GM19372 (cell line): Measurements from ENCODE around the gene TBXT.
A peak's percentile ranks its signal among the peaks of the same experiment; 100 is the strongest.
"Not testable (repeated sequence)": the region's sequence is repeated elsewhere in the genome, so short reads cannot be mapped to it uniquely, and the experiment has no call there.

Experiments
- ATAC-seq: cut with Tn5 transposase; IDR thresholded peaks from one replicate; pipeline ENCODE4 v1.9.1; 2021; ENCODE audit warnings: mild to moderate bottlenecking, low read depth, moderate library complexity; ENCODE audit not compliant: unreplicated experiment

The TBXT gene, protein sequence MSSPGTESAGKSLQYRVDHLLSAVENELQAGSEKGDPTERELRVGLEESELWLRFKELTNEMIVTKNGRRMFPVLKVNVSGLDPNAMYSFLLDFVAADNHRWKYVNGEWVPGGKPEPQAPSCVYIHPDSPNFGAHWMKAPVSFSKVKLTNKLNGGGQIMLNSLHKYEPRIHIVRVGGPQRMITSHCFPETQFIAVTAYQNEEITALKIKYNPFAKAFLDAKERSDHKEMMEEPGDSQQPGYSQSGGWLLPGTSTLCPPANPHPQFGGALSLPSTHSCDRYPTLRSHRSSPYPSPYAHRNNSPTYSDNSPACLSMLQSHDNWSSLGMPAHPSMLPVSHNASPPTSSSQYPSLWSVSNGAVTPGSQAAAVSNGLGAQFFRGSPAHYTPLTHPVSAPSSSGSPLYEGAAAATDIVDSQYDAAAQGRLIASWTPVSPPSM

DNA sequence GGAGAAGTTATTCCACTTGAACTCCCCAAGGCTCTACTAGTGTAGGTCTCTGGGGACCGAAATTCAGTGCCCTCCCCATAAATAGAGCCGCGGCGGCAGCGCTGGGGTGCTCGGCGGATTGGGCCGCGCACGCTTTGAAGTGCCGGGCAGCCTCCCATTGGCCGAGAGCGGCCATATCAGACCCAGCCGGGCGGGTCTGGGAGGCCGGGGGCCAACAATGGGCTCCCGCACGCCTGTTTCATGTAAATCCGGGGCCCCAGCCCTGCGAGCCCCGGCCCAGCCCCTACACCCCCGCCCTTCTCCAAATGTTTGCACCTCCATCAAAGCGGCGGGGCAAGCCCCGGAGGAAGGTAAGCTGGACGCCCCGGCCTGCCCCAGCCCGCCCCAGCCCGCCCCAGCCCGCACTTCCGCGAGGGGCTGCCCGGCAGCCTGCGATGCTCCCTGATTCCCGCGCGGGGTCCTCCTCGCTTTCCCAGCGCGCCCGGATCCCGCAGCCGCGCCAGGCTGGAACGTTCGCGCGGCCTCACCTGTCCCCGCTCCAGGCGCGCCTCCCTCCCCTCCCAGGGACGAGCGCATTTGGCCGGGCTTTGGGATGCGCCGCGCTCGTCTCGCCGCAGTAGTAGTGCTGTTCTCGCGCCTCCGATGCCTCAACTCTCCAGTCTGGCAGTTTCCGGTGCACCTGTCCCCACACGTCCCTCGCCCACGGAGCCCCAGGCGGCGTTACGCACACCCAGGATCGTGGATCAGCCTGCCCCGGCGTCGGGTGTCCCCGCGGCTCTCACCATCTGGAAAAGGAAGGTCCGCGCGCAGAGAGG lies at the start of gene TBXT:
TBXT (minus strand) TSS at position 51 of the 815 bp plus-strand sequence. CDS start 260 bp downstream, outside the sequence.
- ATAC-seq, result no peak

DNA sequence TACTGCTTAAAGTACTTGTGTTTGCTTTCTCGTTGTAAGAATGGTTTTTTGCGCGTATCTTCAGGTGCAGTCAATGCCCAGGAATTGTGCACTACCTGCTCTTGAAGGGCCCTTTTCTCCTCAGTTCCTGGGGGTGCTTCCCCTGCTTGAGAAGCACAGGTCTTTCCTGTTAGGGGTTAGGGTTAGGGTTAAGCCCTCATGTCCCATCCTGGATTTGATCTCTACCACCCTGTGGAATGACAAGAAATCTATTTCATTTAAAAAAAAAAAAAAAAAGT lies 39.6 kb upstream of the TBXT start:
- no peak for ATAC-seq

DNA sequence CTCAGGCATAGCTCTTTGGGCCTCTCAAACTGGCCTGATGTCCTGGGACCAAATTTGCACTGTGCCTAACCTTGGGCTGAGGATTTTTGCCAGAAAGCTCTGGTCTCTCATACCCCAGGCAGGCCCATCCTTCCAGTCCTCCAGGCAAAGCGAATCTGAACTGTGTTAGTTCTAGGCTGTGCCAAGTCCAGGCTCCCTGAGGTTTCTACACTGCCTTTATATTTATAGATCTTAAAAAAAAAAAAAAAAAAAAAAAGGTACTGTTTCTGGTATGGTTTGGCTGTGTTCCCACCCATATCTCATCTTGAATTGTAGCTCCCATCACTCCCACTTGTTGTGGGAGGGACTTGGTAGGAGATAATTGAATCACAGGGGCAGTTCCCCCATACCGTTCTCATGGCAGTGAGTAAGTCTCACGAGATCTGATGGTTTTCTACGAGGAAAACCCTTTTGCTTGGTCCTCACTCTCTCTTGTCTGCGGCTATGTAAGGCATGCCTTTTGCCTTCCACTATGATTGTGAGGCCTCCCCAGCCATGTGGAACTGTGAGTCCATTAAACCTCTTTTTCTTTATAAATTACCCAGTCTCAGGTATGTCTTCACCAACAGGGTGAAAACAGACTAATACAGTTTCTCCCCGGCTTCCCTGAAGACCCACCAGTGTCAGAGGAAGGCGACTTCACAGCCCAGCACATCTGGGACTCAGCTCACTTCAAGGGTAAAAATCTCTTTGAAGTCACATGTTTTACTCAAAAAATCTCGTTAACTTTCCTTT lies 39.0 kb upstream of the TBXT start:
- ATAC-seq, result no peak

GRCh38 chr6:166206066-166206465 lies 38.4 kb upstream of the TBXT start:
- no peak for ATAC-seq

GRCh38 chr6:166204852-166205650 lies 37.4 kb upstream of the TBXT start:
- ATAC-seq, result no peak

DNA sequence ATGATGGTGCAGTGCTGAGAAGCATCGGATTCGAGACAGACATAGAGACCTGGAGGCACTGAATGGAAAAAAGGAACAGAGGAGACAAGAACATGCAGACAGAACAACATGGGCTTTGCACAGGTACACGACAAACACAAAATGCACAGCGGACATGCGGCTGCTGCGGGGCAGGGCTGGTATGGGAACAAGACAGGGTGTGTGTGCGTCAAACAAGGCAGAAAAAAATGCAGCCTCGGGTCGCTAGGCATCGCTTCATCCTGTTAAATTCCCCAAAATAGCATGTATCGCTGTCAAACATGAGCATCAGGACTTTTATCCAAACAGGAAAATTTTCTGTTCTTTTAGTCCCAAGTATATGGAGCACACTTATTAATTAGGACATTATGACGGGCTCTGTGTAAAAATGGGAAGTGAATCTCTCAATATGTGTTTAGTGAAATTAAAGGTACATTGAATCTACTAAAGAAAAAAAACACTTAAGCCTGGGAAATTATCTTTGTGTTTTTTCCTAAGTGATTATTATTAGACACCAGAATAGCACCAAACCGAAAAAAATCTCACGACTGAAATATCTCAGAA lies 36.1 kb upstream of the TBXT start:
- no peak for ATAC-seq

- ATAC-seq, result no peak
Observed at GRCh38 chr6:166203003-166203640, 35.5 kb upstream of the TBXT start.

GRCh38 chr6:166202321-166202733 lies 34.7 kb upstream of the TBXT start:
- ATAC-seq, result peak; percentile 55

- ATAC-seq, result peak; percentile 24
Observed at GRCh38 chr6:166201878-166202277, 34.2 kb upstream of the TBXT start.

DNA sequence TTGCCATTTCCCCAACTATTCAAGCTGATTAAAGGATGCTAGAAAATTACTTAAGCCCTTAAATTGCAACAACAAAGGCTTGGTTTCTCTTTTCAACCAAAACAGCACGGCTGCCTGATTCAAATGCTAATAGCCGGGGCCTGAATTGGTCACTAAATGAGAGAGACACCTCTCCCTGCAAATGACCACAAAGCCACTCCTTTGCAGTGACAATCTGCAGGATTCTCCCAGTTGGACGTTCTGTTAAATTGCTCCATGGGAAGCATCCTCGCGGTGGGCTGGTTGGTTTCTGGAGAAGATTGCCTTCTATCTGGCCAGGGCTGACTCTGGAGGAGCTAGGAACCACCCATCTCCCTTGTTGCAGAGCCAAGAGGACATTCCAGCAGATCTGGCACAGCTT lies 29.7 kb upstream of the TBXT start:
- ATAC-seq, result no peak

- ATAC-seq, result no peak
Observed at GRCh38 chr6:166195860-166196238, 28.2 kb upstream of the TBXT start.

GRCh38 chr6:166194914-166195859 lies 27.5 kb upstream of the TBXT start:
- ATAC-seq, result no peak

GRCh38 chr6:166192557-166192956 lies 24.9 kb upstream of the TBXT start:
- no peak for ATAC-seq

- ATAC-seq, result no peak
Observed at GRCh38 chr6:166192136-166192535, 24.5 kb upstream of the TBXT start.

DNA sequence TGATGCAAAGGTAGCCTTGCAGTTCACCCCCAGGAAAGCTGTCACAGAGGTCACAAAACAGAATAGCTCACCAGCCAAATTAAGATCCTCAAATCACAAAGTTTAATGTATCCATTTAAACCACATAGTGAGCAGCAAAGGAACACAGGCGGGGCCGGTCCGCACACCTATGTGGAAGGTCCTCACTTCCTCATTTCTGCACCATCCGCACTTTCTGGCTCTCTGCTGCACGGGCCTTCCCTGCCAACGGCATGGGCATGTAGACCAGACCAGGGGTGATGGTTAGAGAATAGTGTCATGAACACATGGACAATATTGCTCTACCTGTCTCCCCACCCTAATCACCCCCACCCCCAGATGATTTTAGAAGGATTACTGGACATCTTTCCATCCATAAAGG lies 12.1 kb upstream of the TBXT start:
- ATAC-seq, result no peak

GRCh38 chr6:166176106-166176505 lies 8.5 kb upstream of the TBXT start:
- ATAC-seq, result no peak

DNA sequence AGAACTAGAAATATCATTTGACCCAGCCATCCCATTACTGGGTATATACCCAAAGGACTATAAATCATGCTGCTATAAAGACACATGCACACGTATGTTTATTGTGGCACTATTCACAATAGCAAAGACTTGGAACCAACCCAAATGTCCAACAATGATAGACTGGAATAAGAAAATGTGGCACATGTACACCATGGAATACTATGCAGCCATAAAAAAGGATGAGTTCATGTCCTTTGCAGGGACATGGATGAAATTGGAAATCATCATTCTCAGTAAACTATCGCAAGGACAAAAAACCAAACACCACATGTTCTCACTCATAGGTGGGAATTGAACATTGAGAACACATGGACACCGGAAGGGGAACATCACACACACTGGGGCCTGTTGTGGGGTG lies 7.4 kb upstream of the TBXT start:
- ATAC-seq, result not testable (repeated sequence)

- no peak for ATAC-seq
Observed at GRCh38 chr6:166174031-166174430, 6.4 kb upstream of the TBXT start.
